Fibroblast of peridontal ligament (primary cell): ENCODE data around the gene ALDH4A1.
"Not testable (repeated sequence)": the region's sequence is repeated elsewhere in the genome, so short reads cannot be mapped to it uniquely, and the experiment has no call there.

ENCODE experiments used
- DNase-seq: peaks from one replicate; pipeline ENCODE4 v3.0.0-alpha.2; 2010; ENCODE audit errors: extremely low read depth

The ALDH4A1 gene

GRCh38 chr1:18856435-18856834 lies 45.9 kb downstream of the ALDH4A1 start:
- DNase-seq, result no peak

DNA sequence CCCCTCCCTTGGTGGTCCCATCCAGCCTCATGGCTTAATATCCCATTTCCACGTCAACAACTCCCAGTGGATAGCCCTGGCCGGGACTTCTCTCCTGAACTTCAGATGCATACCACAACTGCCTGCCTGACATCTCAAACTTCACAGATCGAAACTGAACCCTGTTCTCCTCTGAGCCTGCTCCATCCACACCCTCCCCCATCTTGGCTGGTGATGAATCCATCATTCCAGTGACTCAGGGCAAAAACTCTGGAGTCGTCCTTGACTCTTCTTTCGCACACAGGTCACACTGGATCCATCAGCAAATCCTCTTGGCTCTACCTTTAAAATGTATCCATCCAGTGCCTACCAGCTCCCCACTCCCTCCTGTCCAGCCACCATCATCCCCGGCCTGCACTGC lies 46.8 kb downstream of the ALDH4A1 start:
- DNase-seq, result no peak

DNA sequence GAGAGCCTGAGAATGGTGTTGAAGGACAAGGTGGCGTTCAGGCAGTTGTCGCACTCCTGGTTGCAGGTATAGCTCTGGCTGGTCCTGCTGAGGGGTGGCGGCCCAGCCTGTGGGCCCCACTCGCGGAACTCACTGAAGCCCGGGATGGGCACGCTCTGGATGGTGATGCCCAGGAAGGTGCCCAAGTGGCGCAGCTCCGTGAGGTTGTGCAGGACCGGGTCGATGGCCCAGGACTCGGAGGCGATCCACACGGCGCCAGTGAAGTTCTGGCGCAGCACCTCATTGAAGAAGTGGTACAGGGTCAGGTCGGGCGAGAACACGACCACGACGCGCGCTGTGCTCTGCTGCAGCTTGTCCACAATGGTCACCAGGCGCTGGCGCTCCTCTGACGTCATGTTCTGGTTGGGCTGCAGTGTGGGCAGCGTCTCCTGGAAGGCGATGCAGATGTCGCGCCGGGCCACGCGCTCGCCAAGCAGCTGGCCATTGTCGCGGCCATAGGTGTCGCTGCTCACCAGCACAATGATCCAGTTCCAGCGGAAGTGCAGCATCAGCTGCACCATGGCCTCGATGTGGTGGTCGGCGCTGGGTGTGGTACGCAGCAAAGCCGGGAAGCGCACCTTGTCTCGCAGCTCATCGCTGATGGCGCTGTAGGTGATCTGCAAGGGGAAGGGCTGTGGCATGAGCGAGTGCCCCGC lies 47.9 kb downstream of the ALDH4A1 start:
- DNase-seq, result no peak

- DNase-seq, result no peak
These were observed 49.9 kb downstream of the ALDH4A1 start for GRCh38 chr1:18852501-18852900.

DNA sequence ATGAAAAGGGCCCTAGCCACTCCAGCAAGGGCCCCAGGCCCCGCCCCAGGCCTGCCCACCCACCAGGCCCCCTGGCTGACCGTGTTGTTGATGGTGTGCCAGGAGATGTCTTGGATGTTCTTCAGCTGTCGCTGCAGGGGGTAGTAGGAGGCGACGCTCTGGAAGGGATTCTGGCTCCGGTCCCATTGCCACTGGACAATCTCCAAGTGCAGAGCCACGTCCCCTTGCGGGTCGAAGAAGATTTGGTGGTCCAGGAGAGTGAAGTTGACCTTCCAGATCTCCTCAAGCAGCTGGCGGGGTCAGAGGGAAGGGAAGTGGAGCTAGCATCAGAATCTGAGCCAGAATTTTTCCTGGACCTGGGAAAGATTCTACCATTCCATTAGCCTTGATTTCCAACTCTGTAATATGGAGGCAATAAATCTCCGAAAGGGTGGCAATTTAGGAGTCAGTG lies 53.1 kb downstream of the ALDH4A1 start:
- DNase-seq, result no peak

DNA sequence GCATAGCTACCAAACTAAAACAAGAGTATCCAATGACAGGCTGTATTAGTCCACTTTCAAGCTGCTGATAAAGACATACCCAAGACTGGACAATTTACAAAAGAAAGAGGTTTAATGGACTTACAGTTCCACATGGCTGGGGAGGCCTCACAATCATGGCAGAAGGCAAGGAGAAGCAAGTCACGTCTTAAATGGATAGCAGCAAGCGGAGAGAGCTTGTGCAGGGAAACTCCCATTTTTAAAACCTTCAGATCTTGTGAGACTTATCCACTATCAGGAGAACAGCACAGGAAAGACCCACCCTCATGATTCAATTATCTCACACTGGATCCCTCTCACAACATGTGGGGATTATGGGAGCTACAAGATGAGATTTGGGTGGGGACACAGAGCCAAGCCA lies 54.6 kb downstream of the ALDH4A1 start:
- not testable (repeated sequence) for DNase-seq

DNA sequence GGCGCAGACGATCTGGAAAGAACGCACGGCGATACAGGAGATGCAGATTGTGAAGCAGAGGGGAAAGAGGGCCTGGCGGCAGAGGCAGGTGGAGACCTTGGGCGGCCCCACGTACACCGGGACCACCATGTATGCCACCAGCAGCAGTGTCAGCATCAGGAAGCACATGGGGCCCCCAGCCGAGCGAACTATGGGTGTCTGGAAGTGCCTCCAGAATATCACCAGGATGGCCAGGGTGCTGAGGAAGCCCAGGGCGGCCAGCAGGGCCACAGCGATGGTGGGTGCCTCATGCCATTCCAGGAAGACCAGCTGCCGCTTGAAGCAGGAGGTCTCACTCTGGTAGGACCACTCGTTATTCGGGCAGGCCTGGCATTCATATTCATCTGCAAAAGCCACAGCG lies 62.2 kb downstream of the ALDH4A1 start:
- DNase-seq, result no peak

DNA sequence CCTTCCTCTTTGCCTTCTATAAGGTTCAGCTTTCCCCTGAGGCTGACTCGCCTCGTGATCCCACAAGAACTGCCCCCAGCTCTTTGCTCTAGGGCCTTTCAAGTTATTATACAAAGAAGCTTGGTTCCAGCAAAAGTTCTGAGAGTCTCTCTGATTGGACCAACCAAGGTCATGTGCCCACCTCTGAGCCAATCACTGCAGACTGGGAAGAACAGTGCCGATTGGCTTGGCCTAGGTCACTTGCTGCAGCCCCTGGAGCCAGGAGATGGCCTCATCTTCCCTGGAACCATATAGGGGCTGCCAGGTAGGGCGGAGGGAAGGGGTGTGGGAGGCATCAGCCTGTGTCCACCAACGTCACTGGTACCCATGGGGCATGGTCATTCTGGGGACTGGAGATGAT lies 65.7 kb downstream of the ALDH4A1 start:
- DNase-seq, result no peak

DNA sequence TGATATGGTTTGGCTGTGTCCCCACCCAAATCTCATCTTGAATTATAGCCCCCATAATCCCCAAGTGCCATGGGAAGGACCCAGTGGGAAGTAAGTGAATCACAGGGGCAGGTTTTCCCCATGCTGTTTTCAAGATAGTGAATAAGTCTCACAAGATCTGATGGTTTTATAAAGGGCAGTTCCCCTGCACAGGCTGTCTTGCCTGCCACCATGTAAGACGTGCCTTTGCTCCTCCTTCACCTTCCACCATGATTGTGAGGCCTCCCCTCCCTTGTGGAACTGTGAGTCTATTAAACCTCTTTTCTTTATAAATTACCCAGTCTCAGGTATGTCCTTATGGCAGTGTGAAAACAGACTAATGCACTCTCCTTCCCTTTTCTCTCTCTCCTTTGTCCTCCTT lies 70.0 kb downstream of the ALDH4A1 start:
- DNase-seq, result not testable (repeated sequence)

GRCh38 chr1:18831656-18832055 lies 70.7 kb downstream of the ALDH4A1 start:
- DNase-seq, result no peak

- DNase-seq, result no peak
These were observed 71.8 kb downstream of the ALDH4A1 start for GRCh38 chr1:18830596-18830995.

DNA sequence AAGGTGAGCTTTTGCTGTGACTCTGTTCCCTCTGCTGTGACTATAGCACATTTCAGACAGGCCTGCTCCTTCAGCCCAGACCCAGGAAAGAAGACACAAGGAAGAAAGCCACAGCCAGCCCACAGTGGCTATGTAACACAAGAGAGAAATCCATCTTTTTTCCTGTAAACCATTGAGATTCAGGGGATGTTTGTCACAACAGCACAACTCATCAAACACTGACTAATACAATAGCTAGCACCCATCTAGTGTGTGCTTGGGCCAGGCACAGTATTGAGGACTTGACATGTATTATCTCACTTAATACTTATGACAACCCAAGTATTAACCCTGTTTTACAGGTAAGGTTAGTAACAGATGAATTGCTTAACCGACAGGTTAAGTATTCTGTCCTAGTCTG lies 72.7 kb downstream of the ALDH4A1 start:
- no peak for DNase-seq

DNA sequence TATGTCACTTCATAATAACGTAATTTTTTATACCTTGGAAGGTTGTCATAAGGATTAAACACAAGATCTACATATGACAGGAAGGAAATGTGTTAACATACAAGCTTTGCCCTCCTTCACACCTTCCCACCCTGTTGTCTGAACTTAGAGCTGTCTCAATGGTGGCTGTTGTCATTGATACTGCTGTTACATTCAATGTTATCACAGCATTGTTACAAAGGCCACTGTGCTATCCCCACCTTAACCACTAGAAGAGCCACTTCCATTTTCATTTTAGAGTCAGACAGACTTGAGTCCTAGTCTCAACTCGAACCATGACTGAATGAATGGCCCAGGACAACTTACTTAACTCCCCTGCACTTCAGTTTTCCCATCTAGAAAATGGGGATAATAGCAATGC lies 74.1 kb downstream of the ALDH4A1 start:
- DNase-seq, result no peak

- no peak for DNase-seq
These were observed 78.9 kb downstream of the ALDH4A1 start for GRCh38 chr1:18823438-18823837.
